Kidney (tissue), 14 donors: ENCODE measurements around the gene CHD2. TPM values are rescaled to one million over a fixed set of nuclear protein-coding genes. Genes with fewer than 3 reads are reported as not detected.
A peak's percentile ranks its signal among the peaks of the same experiment; 100 is the strongest.

Source experiments
- DNase-seq, 5 donors: peaks; one replicate each; pipeline ENCODE4 v3.0.0-alpha.2; 2013 to 2020
- FAIRE-seq: peaks from 2 replicates; lab custom pipeline; 2012; peaks lifted over from hg19 to GRCh38; lab: Jason Lieb, UNC
- H3K27ac ChIP-seq, 2 donors: one replicate each; pipeline ENCODE4 v1.7.0; 2013; ENCODE audit warnings: low read depth in 2 of 2, low read length in 2 of 2, inconsistent platforms in 1 of 2
- H3K27me3 ChIP-seq: one replicate; pipeline ENCODE4 v1.7.1; 2013; ENCODE audit warnings: low read length, inconsistent platforms; ENCODE audit not compliant: control insufficient read depth, insufficient read depth
- H3K36me3 ChIP-seq, 3 donors: one replicate each; pipeline versions ENCODE4 v1.7.0 to v1.7.1; 2013; ENCODE audit warnings: low read length in 3 of 3, control low read depth in 1 of 3, inconsistent platforms in 1 of 3; ENCODE audit not compliant: insufficient read depth in 3 of 3, control insufficient read depth in 2 of 3
- H3K4me1 ChIP-seq, 3 donors: one replicate each; pipeline versions ENCODE4 v1.7.0 to v1.7.1; 2013; ENCODE audit warnings: low read length in 3 of 3, inconsistent platforms in 1 of 3, low read depth in 1 of 3; ENCODE audit not compliant: control insufficient read depth in 2 of 3, insufficient read depth in 2 of 3
- H3K4me3 ChIP-seq, 3 donors: one replicate each; pipeline versions ENCODE4 v1.7.0 to v1.8.1; 2013; ENCODE audit warnings: low read length in 3 of 3, control low read depth in 1 of 3, inconsistent platforms in 1 of 3
- H3K9ac ChIP-seq, 3 donors: one replicate each; pipeline versions ENCODE4 v1.7.0 to v1.7.1; 2013; ENCODE audit warnings: low read length in 3 of 3, control low read depth in 1 of 3, inconsistent platforms in 1 of 3
- H3K9me3 ChIP-seq, 3 donors: one replicate each; pipeline versions ENCODE4 v1.7.0 to v1.7.1; 2013; ENCODE audit warnings: low read length in 3 of 3, control low read depth in 1 of 3, inconsistent platforms in 1 of 3; ENCODE audit not compliant: control insufficient read depth in 2 of 3, insufficient read depth in 1 of 3
- intact Hi-C: fragments of 100-400 bp; cut with DNase I; formaldehyde crosslinking; loops from one replicate; pipeline ENCODE4 v1.11.1; 2022
- polyA plus RNA-seq: library from polyadenylated mRNA; stranded (reverse); fragments of 350-450 nt; fragmentation: Illumina TruSeq; extraction: RNeasy Lipid Tissue Mini Kit (QIAGEN cat#74804); gene quantifications from one replicate; pipeline ENCODE4 v1.2.3, GENCODE V29; 2014; ENCODE audit warnings: low read depth, low replicate concordance; ENCODE audit not compliant: insufficient read depth
- total RNA-seq: library from RNA; stranded (reverse); fragmentation: NEBNext Ultra II Directional; extraction: Animal tissue kit (Norgen Biotek cat#: 25700); gene quantifications from one replicate; pipeline ENCODE4 v1.2.1, GENCODE V29; 2021
- TF ChIP-seq, protein P1 (sequence below): IDR thresholded peaks from 3 replicates; pipeline ENCODE4 v1.5.1; 2012; ENCODE audit warnings: mild to moderate bottlenecking, moderate library complexity, borderline replicate concordance; ENCODE audit not compliant: insufficient read depth; ENCODE audit errors: extremely low read depth
- donor health status: control.
- donor health status: control.
- donor health status: control.
- donor health status: control.
- donor health status: control.
- donor health status: DM: yes; HTN: yes; CAD: no.
- donor health status: Normal renal cell carcinoma (clear cell type).

Gene CHD2
- total and polyA plus RNA-seq, 2 donors from 2014 or later: 22.5 to 137 TPM

DNA sequence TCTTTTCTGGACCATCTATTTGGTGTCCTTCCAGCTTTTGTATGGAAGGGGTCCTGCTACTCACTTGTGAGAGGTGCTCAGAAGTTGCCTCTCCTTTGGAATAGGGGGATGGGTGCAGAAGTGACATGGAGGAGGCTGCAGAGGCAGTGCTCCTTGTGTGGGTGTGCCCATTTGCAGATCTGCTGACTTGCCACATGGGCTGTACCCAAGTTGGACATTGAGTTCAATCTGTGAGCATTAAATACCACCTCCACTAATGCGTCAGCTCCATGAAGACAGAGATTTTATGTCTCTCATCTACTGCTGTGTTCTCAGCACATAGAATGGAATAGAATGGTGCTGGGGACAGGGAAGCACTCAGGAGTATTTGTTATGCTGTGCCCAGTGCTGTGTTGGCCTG is 112.7 kb downstream of the CHD2 start:
- Histone ChIP-seq H3K4me1 (no peaks in the 10 kb centered on the region), H3K36me3 (peaks cover 36 to 82% (median 66%) of the 10 kb centered on the region in 3 donors), H3K4me3 (no peak overlapping the region), H3K9ac (no peak overlapping the region), H3K27me3 (no peaks in the 10 kb centered on the region), H3K27ac (no peak overlapping the region), H3K9me3 (no peaks in the 10 kb centered on the region)
- DNase-seq (no peak), FAIRE-seq (no peak)
- TF ChIP-seq, protein P1, sequence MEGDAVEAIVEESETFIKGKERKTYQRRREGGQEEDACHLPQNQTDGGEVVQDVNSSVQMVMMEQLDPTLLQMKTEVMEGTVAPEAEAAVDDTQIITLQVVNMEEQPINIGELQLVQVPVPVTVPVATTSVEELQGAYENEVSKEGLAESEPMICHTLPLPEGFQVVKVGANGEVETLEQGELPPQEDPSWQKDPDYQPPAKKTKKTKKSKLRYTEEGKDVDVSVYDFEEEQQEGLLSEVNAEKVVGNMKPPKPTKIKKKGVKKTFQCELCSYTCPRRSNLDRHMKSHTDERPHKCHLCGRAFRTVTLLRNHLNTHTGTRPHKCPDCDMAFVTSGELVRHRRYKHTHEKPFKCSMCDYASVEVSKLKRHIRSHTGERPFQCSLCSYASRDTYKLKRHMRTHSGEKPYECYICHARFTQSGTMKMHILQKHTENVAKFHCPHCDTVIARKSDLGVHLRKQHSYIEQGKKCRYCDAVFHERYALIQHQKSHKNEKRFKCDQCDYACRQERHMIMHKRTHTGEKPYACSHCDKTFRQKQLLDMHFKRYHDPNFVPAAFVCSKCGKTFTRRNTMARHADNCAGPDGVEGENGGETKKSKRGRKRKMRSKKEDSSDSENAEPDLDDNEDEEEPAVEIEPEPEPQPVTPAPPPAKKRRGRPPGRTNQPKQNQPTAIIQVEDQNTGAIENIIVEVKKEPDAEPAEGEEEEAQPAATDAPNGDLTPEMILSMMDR: no peak
- intact Hi-C loops: no loop called here

DNA sequence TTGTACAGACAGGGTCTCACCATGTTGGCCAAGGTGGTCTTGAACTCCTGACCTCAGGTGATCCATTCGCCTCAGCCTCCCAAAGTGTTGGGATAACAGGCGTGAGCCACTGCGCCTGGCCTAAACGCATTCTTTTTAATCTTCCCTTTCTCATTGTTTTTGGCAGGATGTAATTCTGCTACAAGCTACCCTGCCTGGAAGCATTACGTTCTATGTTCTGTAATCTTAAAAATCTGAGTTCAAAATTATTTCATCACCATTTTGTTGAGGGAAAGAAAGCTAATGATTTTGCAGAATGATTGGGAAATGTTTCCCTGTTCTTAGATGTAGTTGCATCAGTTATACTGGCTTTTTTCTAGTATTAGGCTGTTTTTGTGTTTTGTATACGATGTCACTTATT is 117.4 kb downstream of the CHD2 start:
- intact Hi-C loops: no loop called here
- H3K4me1 ChIP-seq: no peaks in the 10 kb centered on the region
- H3K9ac ChIP-seq: no peak overlapping the region
- no peak overlapping the region for H3K4me3 ChIP-seq
- H3K36me3 ChIP-seq: peaks cover 31 to 90% (median 68%) of the 10 kb centered on the region in 3 donors
- DNase-seq (no peak), FAIRE-seq (no peak)
- H3K27ac ChIP-seq: no peak overlapping the region
- no peaks in the 10 kb centered on the region for H3K9me3 ChIP-seq
- TF ChIP-seq, protein P1: no peak
- no peaks in the 10 kb centered on the region for H3K27me3 ChIP-seq

DNA sequence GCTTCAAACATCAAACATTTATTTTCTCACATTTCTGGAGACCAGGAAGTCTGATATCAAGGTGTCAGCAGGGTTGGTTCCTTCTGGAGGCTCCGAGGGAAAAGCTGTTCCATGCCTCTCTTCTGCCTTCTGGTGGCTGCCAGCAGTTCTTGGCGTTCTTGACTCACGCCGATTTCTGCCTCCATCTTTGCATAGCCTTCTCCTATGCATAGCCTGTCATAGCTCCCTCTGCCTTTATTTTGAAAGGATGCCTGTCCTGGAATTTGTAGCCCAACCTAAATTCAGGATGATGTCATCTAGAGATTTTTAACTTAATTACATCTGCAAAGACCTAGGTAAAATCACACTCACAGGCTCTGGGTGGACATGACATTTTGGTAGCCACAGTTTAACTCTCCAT is 118.5 kb downstream of the CHD2 start:
- Histone ChIP-seq H3K36me3 (peaks cover 26 to 88% (median 65%) of the 10 kb centered on the region in 3 donors), H3K9ac (no peak overlapping the region), H3K4me3 (no peak overlapping the region), H3K27me3 (no peaks in the 10 kb centered on the region), H3K27ac (no peak overlapping the region), H3K9me3 (no peaks in the 10 kb centered on the region), H3K4me1 (no peaks in the 10 kb centered on the region)
- no peak for FAIRE-seq
- intact Hi-C loops: no loop called here
- DNase-seq: peak in 1 of 5 donors; percentile 30
- TF ChIP-seq, protein P1: no peak

DNA sequence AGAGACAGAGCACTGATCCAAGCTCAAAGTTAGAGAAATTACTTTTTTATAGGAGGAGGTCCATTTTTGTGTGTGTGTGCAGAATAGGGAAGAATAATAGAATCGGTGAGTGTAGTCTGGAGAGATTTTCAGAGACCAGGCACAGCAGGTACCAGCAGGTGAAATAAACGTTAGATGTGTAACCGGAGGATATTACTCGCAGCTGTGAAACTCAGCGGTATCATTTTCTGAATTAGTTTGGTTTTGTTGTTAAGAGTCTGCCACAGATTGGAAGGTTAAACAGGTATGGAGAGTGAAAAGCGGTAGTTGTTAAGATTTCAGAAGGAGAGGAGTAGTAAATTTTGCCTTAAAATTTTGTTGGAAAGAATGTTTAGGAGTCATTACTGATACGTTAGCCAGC is 119.0 kb downstream of the CHD2 start:
- intact Hi-C loops: no loop called here
- TF ChIP-seq, protein P1: no peak
- peaks cover 26 to 90% (median 62%) of the 10 kb centered on the region in 3 donors for H3K36me3 ChIP-seq
- H3K9me3 ChIP-seq: no peaks in the 10 kb centered on the region
- no peaks in the 10 kb centered on the region for H3K27me3 ChIP-seq
- H3K9ac ChIP-seq: no peak overlapping the region
- H3K27ac ChIP-seq: no peak overlapping the region
- DNase-seq (no peak), FAIRE-seq (no peak)
- no peak overlapping the region for H3K4me3 ChIP-seq
- no peaks in the 10 kb centered on the region for H3K4me1 ChIP-seq
